Stimulated activated CD4-positive, alpha-beta T cell treated with anti-CD3 and anti-CD28 coated beads, Interleukin-15, amount 100 ng/mL, for 1 hour (primary cell): Measurements from ENCODE around the gene ZC3H12D.
"Not testable (repeated sequence)": the region's sequence is repeated elsewhere in the genome, so short reads cannot be mapped to it uniquely, and the experiment has no call there.

Experiments used
- DNase-seq, 2 donors: peaks; one replicate each; pipeline ENCODE4 v3.0.0-alpha.2; 2020; ENCODE audit warnings: low read depth in 1 of 2, low spot score in 1 of 2

ZC3H12D gene

GRCh38 chr6:149483849-149484655, 762 bp downstream of the ZC3H12D start:
- no peak for DNase-seq

- DNase-seq = no peak
These were observed 1.5 kb downstream of the ZC3H12D start for GRCh38 chr6:149483334-149483725.

GRCh38 chr6:149482545-149483333, 2.1 kb downstream of the ZC3H12D start:
- no peak for DNase-seq

- DNase-seq = no peak
These were observed 4.1 kb downstream of the ZC3H12D start for GRCh38 chr6:149480502-149481280.

GRCh38 chr6:149478631-149479314, 6.0 kb downstream of the ZC3H12D start:
- no peak for DNase-seq

GRCh38 chr6:149477544-149477943, 7.3 kb downstream of the ZC3H12D start:
- DNase-seq = no peak

GRCh38 chr6:149476789-149477455, 7.9 kb downstream of the ZC3H12D start:
- DNase-seq = no peak

- DNase-seq = no peak
These were observed 10.5 kb downstream of the ZC3H12D start for GRCh38 chr6:149474108-149474935.

GRCh38 chr6:149473080-149474052, 11.4 kb downstream of the ZC3H12D start:
- no peak for DNase-seq

GRCh38 chr6:149472241-149472640, 12.6 kb downstream of the ZC3H12D start:
- no peak for DNase-seq

GRCh38 chr6:149471801-149472200, 13.0 kb downstream of the ZC3H12D start:
- DNase-seq = no peak

- no peak for DNase-seq
These were observed 13.9 kb downstream of the ZC3H12D start for GRCh38 chr6:149470948-149471347.

- DNase-seq = no peak
These were observed 16.6 kb downstream of the ZC3H12D start for GRCh38 chr6:149468179-149468578.

GRCh38 chr6:149467265-149467664, 17.5 kb downstream of the ZC3H12D start:
- no peak for DNase-seq

- DNase-seq = no peak
These were observed 20.4 kb downstream of the ZC3H12D start for GRCh38 chr6:149464411-149464810.

GRCh38 chr6:149463781-149464180, 21.0 kb downstream of the ZC3H12D start:
- no peak for DNase-seq

GRCh38 chr6:149462712-149463111, 22.1 kb downstream of the ZC3H12D start:
- DNase-seq = not testable (repeated sequence)

GRCh38 chr6:149461670-149462069, 23.1 kb downstream of the ZC3H12D start:
- DNase-seq = no peak
